Measurements from ENCODE around the gene RIPOR3.
"Not testable (repeated sequence)": the region's sequence is repeated elsewhere in the genome, so short reads cannot be mapped to it uniquely, and the experiment has no call there.

RIPOR3 gene

GRCh38 chr20:50709636-50709973 lies 18.3 kb upstream of the RIPOR3 start:
- H3K4me3 ChIP-seq, result no peak overlapping the region
- no peak for TF ChIP-seq CTCF (IDR thresholded peaks at IDR 0.05)

GRCh38 chr20:50708845-50709635 lies 17.7 kb upstream of the RIPOR3 start:
- TF ChIP-seq CTCF (IDR thresholded peaks at IDR 0.05), result no peak
- no peak overlapping the region for H3K4me3 ChIP-seq
- no peak overlapping the region for H3K27ac ChIP-seq
- DNase-seq (ENCODE audit: low spot score), result no peak

More at GRCh38 chr20:50709636-50709973, 18.3 kb upstream of the RIPOR3 start:
- no peak overlapping the region for H3K27ac ChIP-seq
- DNase-seq (ENCODE audit: low spot score), result no peak

GRCh38 chr20:50704971-50705370 lies 13.6 kb upstream of the RIPOR3 start:
- no peak for DNase-seq (ENCODE audit: low spot score)
- no peak for TF ChIP-seq CTCF (IDR thresholded peaks at IDR 0.05)
- H3K4me3 ChIP-seq, result no peak overlapping the region

GRCh38 chr20:50704514-50704913 lies 13.2 kb upstream of the RIPOR3 start:
- Histone ChIP-seq H3K27ac (no peak overlapping the region), H3K4me3 (no peak overlapping the region)
- DNase-seq (ENCODE audit: low spot score), result no peak
- TF ChIP-seq CTCF (IDR thresholded peaks at IDR 0.05), result no peak

More at GRCh38 chr20:50704971-50705370, 13.6 kb upstream of the RIPOR3 start:
- H3K27ac ChIP-seq, result no peak overlapping the region

GRCh38 chr20:50703651-50704438 lies 12.5 kb upstream of the RIPOR3 start:
- not testable (repeated sequence) for H3K27ac ChIP-seq; DNase-seq (ENCODE audit: low spot score); H3K4me3 ChIP-seq

- Histone ChIP-seq H3K27ac (no peak overlapping the region), H3K4me3 (no peak overlapping the region)
- no peak for DNase-seq (ENCODE audit: low spot score)
- TF ChIP-seq CTCF (IDR thresholded peaks at IDR 0.05), result no peak
Observed at GRCh38 chr20:50701041-50701963, 10.0 kb upstream of the RIPOR3 start.

GRCh38 chr20:50699688-50700087 lies 8.3 kb upstream of the RIPOR3 start:
- TF ChIP-seq CTCF (IDR thresholded peaks at IDR 0.05), result no peak
- H3K4me3 ChIP-seq, result no peak overlapping the region
- no peak for DNase-seq (ENCODE audit: low spot score)
- no peak overlapping the region for H3K27ac ChIP-seq

- not testable (repeated sequence) for H3K27ac ChIP-seq; H3K4me3 ChIP-seq; DNase-seq (ENCODE audit: low spot score)
Observed at GRCh38 chr20:50698255-50698654, 6.9 kb upstream of the RIPOR3 start.

All from coronary artery (tissue), 2 donors.